AG04449 (cell line): Measurements from ENCODE around the gene KLHL29.

Experiments used
- CTCF ChIA-PET: fragments of 350-600 bp; formaldehyde crosslinking; extraction: SDS; loops from one replicate; lab custom pipeline; 2021; ENCODE audit warnings: antibody characterized with exemption; lab: Yijun Ruan, JAX
- POLR2A ChIA-PET: fragments of 400-600, 350-600 bp; formaldehyde crosslinking; extraction: SDS; loops from one replicate; lab custom pipeline; 2020; ENCODE audit warnings: antibody characterized with exemption, inconsistent platforms; lab: Yijun Ruan, JAX
- DNase-seq: peaks from one replicate; pipeline ENCODE4 v3.0.0-alpha.2; 2010; ENCODE audit warnings: low read depth, low spot score
- H3K4me3 ChIP-seq: 2 replicates; pipeline ENCODE4 v1.5.1; 2011; ENCODE audit warnings: low read depth, mild to moderate bottlenecking, control low read depth, low read length
- CTCF ChIP-seq: IDR thresholded peaks from one replicate; pipeline ENCODE4 v1.5.1; 2011; ENCODE audit warnings: mild to moderate bottlenecking, moderate library complexity, low read length, control low read depth, inconsistent platforms; ENCODE audit not compliant: insufficient read depth; ENCODE audit errors: missing control alignments

The KLHL29 gene

DNA sequence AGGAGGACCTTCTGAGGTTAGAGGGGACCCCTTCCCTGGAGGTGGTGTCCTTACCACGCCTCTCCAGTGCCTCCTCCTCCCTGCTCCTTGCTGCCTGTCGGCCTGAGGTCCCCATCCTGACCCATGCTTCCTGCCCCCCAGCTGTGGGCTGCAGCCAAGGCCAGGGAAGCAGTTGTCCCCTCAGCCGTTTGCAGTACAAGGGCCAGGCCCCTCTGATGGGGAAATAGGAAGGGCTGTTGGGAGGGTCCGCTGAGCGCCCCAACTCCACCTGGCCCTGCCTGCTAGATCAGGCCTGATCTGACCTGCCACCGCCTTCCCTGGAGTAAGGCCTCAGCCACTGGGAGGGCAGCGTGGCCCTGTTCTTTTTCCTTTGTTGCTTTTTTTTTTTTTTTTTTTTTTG lies 219.8 kb downstream of the KLHL29 start:
- no peak for DNase-seq
- TF ChIP-seq CTCF = no peak
- POLR2A ChIA-PET = no interaction called here
- CTCF ChIA-PET = interaction anchor here (3.6 kb wide), 1 partner anchor 12 kb away, joined by 17 read pairs; no protein-coding TSS in a partner anchor
- no peak overlapping the region for H3K4me3 ChIP-seq

DNA sequence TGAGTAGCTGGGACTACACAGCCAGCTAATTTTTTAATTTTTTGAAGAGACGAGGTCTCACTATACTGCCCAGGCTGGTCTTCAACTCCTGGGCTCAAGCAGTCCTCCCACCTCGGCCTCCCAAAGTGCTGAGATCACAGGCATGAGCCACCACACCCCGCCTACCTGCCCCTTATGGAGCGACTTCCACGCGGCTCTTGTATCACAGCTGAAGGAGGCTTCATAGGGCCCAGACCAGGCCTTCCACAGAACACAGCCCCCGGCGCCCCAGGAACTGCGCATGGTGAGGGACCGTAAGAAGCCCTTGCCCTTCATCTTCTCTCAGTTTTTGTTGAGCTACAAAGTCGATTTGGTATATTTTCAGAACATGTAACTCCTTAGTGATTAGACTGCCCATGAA lies 220.3 kb downstream of the KLHL29 start:
- TF ChIP-seq CTCF = no peak
- DNase-seq = no peak
- ChIA-PET POLR2A (no interaction called here), CTCF (interaction anchor here (3.6 kb wide), 1 partner anchor 12 kb away, joined by 17 read pairs; no protein-coding TSS in a partner anchor)
- H3K4me3 ChIP-seq = no peak overlapping the region

DNA sequence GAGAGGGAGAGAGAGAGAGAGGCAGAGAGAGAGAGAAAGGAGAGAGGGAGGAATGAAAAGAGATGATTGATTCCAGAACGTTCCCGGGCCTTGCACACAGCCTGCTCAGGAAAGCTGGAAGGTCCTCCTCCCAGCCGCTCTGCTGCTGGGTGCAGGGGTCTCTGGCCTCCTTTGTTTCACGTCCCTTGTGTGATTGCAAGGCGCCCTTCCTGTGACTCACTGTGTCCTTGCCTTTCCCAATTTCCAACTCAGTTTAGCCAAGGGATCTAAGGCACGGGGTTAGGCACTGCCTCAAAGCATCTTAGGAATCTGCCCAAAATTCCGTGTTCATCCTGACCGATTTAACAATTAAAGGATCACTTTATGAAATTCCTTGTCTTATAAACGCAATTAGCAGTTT lies 221.2 kb downstream of the KLHL29 start:
- DNase-seq = no peak

GRCh38 chr2:23606968-23607367 lies 222.0 kb downstream of the KLHL29 start:
- DNase-seq = peak; percentile 50
- ChIA-PET CTCF (interaction anchor here (1.2 to 3.6 kb wide), 2 partner anchors 10 to 12 kb away, joined by 4 to 17 read pairs; no protein-coding TSS in a partner anchor), POLR2A (no interaction called here)
- no peak for TF ChIP-seq CTCF
- H3K4me3 ChIP-seq = no peak overlapping the region

More for the DNA sequence above, 221.2 kb downstream of the KLHL29 start:
- TF ChIP-seq CTCF = no peak
- CTCF ChIA-PET = interaction anchor here (3.6 kb wide), 1 partner anchor 11 kb away, joined by 17 read pairs; no protein-coding TSS in a partner anchor
- POLR2A ChIA-PET = no interaction called here
- H3K4me3 ChIP-seq = no peak overlapping the region

GRCh38 chr2:23607925-23608324 lies 222.9 kb downstream of the KLHL29 start:
- H3K4me3 ChIP-seq = no peak overlapping the region
- POLR2A ChIA-PET = no interaction called here
- TF ChIP-seq CTCF = no peak
- CTCF ChIA-PET = interaction anchor here (1.2 to 3.6 kb wide), 2 partner anchors 9 to 11 kb away, joined by 4 to 17 read pairs; no protein-coding TSS in a partner anchor
- no peak for DNase-seq

DNA sequence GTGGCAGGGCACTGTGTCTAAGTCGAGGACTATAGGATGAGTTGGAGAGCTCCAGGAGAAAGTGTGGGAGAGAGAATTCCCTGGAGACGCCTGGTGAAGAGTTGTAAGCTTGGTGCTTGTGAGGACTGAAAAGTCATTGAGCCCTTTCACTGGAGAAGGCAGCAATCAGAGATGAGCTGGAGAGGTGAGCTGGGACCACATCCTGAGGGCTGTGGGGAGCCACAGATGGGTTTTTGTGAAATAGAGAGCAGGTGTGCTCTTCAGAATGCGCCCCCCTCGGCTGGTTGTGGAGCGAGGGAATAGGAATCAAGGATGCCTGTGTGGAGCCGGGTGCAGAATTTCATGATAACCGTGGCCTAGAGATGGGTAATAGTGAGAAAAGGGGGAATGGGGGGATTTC lies 224.3 kb downstream of the KLHL29 start:
- ChIA-PET CTCF (interaction anchor here (1.5 kb wide), 1 partner anchor 8 kb away, joined by 4 read pairs; no protein-coding TSS in a partner anchor), POLR2A (no interaction called here)
- no peak for TF ChIP-seq CTCF
- DNase-seq = no peak
- no peak overlapping the region for H3K4me3 ChIP-seq
